ENCODE data around the gene FARP1. TPM values are rescaled to one million over a fixed set of nuclear protein-coding genes. Genes with fewer than 3 reads are reported as not detected.

Gene FARP1
- total and polyA plus RNA-seq, 2 of the 8 experiments (the other 6 are each of a cell fraction or from before 2014, with no cell fraction given): 24.7 to 104 TPM

DNA sequence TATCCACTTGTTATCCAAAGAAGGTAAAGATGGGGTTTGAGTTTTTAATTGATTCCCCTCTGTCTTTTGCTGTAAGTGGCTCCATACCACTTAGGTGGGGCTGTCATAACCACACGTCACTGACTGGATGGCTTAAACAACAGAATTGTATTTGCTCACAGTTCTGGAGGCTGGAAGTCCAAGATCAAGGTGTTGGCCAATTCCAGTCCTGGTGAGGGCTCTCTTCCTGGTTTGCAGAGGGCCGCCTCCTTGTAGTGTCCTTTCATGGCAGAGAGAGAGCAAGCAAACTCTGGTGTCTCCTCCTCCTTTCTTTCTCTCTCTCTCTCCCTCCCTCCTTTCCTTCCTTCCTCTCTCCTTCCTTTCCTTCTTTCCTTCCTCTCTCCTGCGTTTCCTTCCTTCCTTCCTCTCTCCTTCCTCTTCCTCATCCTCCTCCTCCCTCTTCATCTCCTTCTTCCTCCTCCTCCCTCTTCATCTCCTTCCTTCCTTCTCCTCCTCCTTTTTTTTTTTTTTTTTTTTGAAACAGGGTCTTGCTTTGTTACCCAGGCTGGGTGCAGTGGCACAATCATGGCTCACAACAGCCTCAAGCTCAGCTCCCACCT lies 174.8 kb downstream of the FARP1 start:
- Histone ChIP-seq H3K9ac (replicated peaks in 1 of 4; ENCODE audit: extremely low read depth in 1 of 4, low read depth in 3 of 4, low read length in 3 of 4) (no peak overlapping the region), H2BK12ac (ENCODE audit: low read depth, low read length) (no peak overlapping the region; the same call in 1 of the 2 replicates), H3K18ac (ENCODE audit: extremely low read depth, low read length) (no peak overlapping the region), H3K79me2 (ENCODE audit: control insufficient read depth in 1 of 2, insufficient read depth in 2 of 2, low read length in 2 of 2) (0 out of 4 replicates have a peak, but pooled peaks cover 0 to 11% of the 10 kb centered on the region in 2 experiments), H3K36me3 (ENCODE audit: control insufficient read depth in 2 of 4, insufficient read depth in 4 of 4, low read length in 3 of 4) (no peaks in the 10 kb centered on the region), H2BK120ac (replicated peaks; ENCODE audit: low read depth, low read length) (no peak overlapping the region), H4K20me1 (replicated peaks in 1 of 2; ENCODE audit: control insufficient read depth in 1 of 2, insufficient read depth in 2 of 2, low read length in 2 of 2) (no peaks in the 10 kb centered on the region), H2AK5ac (ENCODE audit: low read depth, low read length) (no peak overlapping the region), H3K27ac (ENCODE audit: low read depth, low read length) (no peak overlapping the region), H3K56ac (replicated peaks; ENCODE audit: insufficient read length, low read depth, low read length) (no peak overlapping the region), H4K8ac (ENCODE audit: extremely low read depth, insufficient read depth, low read length) (no peak overlapping the region), H3K4me2 (ENCODE audit: insufficient read depth in 1 of 2, low read depth in 2 of 2, low read length in 2 of 2) (no peak overlapping the region), H4K91ac (replicated peaks; ENCODE audit: insufficient read length, low read length) (no peak overlapping the region), H3K14ac (ENCODE audit: insufficient read length) (no peak overlapping the region), H3K23me2 (ENCODE audit: low read depth, low read length) (peaks cover 2% of the 10 kb centered on the region; the same call in 1 of the 2 replicates), H3K23ac (ENCODE audit: insufficient read length) (no peak overlapping the region), H4K5ac (ENCODE audit: insufficient read length, low read depth, low read length) (no peak overlapping the region), H3K9me3 (ENCODE audit: insufficient read depth in 2 of 2, low read depth in 1 of 2, low read length in 1 of 2) (no peaks in the 10 kb centered on the region), H3K4me1 (replicated peaks in 1 of 4; ENCODE audit: control insufficient read depth in 3 of 4, insufficient read depth in 4 of 4, low read length in 3 of 4) (peaks cover 0 to 16% (median 9%) of the 10 kb centered on the region in 4 experiments; a peak in 4 of 7 replicates), H3K4me3 (ENCODE audit: extremely low read depth in 1 of 4, insufficient read depth in 2 of 4, low read depth in 3 of 4, low read length in 4 of 4) (no peak overlapping the region), H2BK20ac (ENCODE audit: low read length) (no peak overlapping the region), H3K4ac (replicated peaks; ENCODE audit: insufficient read length, low read depth, low read length) (no peak overlapping the region), H3K79me1 (ENCODE audit: low read depth, low read length) (peaks cover 2% of the 10 kb centered on the region; the same call in 1 of the 2 replicates), H2AFZ (ENCODE audit: low read length) (no peak overlapping the region), H3K27me3 (replicated peaks in 1 of 4; ENCODE audit: control insufficient read depth in 3 of 4, extremely low read depth in 1 of 4, insufficient read depth in 3 of 4, low read length in 3 of 4) (no peaks in the 10 kb centered on the region), H2BK5ac (ENCODE audit: low read depth, low read length) (no peak overlapping the region), H2BK15ac (ENCODE audit: low read length) (no peak overlapping the region)
- FAIRE-seq (no peak), DNase-seq (ENCODE audit: low read depth in 1 of 2, low spot score in 2 of 2) (no peak)
- ChIA-PET CTCF (ENCODE audit: partially characterized antibody) (interaction anchor here (1.1 to 3.0 kb wide), 3 partner anchors 10 to 32 kb away, joined by 3 to 22 read pairs (median 3); no protein-coding TSS in a partner anchor), POLR2A (ENCODE audit: partially characterized antibody) (no interaction called here)
- WGBS, 2 experiments (ENCODE audit: extremely low coverage in 1 of 2, insufficient coverage in 1 of 2, insufficient read length in 1 of 2, insufficient replicate concordance in 2 of 2, low coverage in 1 of 2, low lambda C conversion rate in 2 of 2, missing lambda C conversion rate in 1 of 2): 65% methylated on average over 3 of the region's 3 CpGs; no CpG with 5 or more reads in 1 of the 2 experiments
- TF ChIP-seq EZH2 (IDR thresholded peaks at IDR 0.05; ENCODE audit: low read depth, low read length, severe bottlenecking) (no peak), CREB1 (IDR thresholded peaks at IDR 0.05) (no peak), CBX8 (IDR thresholded peaks at IDR 0.05; ENCODE audit: borderline replicate concordance, low read depth, low read length) (no peak), CEBPB (IDR thresholded peaks at IDR 0.05; ENCODE audit: low read depth, low read length) (no peak), SP1 (IDR thresholded peaks at IDR 0.05; ENCODE audit: low read depth, low read length) (no peak), BACH1 (IDR thresholded peaks at IDR 0.05; ENCODE audit: low read length) (no peak), SIN3A (conservative IDR thresholded peaks at IDR 0.05 in 1 of 2, IDR thresholded peaks at IDR 0.05 in 1 of 2; ENCODE audit: low read depth in 1 of 2, low read length in 2 of 2) (no peak), RXRA (IDR thresholded peaks at IDR 0.05; ENCODE audit: insufficient read depth, low read depth, low read length) (no peak)

All from H1 (cell line).